Measurements from ENCODE around the gene NDUFS3.
"Not testable (repeated sequence)": the region's sequence is repeated elsewhere in the genome, so short reads cannot be mapped to it uniquely, and the experiment has no call there.

NDUFS3 gene

DNA sequence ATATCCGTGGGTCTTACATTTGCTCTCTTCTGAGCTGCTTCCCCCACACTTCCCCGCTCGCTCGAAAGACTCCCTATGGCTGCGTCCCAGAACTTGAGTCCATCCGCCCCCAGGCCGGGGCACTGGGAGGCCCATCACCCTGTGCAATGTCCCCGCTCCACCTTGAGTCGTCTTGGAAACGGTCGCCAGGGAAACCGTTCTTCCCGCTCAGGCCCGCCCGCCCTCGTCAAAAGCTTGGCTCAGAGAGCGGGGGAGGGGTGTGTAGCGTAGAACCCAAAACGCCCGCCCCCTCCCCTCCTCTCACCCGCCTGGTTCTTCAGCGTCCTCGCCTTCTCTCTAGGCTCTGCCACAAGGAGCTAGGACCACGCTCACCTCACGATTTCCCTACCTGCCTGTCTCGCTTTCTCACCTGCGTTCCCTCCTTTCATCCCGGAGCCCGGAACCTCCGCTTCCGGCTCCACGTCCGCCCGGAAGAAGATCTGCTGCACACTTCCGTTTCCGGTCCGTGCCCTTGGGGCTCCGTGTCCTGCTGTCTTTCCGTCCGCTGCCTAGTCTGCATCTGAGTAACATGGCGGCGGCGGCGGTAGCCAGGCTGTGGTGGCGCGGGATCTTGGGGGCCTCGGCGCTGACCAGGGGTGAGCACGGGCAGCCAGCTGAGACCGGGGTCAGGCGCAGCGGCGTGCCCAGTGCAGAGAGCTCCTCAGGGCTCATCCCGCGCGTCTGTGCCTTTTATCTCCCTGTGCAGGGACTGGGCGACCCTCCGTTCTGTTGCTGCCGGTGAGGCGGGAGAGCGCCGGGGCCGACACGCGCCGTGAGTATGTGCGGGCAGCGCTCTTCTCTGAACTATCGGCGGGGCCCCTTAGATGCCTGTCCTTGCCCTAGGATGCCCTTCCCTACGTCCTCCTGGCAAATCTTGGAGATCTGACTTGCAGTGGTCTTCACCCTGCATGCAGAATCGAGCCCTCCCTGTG is at the start of gene NDUFS3, which contains the start of gene KBTBD4:
Gene NDUFS3, plus strand, starts transcription at position 551 of the 971 bp plus-strand sequence. Its CDS starts 18 bp downstream, at position 569.
Gene KBTBD4, minus strand, starts transcription at position 447 of the 971 bp plus-strand sequence. Its CDS starts 19 bp downstream, at position 428.
- DNase-seq = peak; percentile 97

DNA sequence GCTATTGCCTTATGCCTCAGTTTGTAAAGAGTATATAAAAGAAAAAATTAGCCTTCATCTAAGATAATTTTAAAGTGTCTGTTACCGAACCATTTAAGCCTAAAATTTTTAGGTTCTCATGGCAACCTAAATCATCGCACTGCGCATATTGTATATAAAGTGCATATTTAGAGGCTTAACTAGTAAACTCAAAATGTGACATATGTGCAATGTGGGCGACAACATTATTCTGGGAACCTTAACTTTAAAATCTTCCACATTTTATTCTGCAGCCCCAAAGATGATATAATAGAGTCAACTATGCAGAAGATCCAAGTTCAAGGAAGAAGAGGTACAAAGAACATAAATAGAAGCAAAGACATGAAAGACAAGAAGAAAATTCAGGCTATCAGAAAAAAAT is 48.9 kb upstream of the NDUFS3 start:
- DNase-seq = no peak

DNA sequence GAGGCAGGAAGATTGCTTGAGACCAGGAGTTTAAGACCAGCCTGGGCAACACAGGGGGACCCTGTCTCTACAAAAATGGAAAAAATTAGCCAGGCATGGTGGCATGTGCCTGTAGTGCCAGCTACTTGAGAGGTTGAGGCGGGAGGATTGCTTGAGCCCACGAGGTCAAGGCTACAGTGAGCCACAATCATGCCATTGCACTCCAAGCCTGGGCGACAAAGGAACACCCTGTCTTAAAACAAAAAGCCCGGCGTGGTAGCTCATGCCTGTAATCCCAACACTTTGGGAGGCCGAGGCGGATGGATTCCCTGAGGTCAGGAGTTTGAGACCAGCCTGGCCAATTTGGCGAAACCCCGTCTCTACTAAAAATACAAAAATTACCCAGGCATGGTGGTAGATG is 48.2 kb upstream of the NDUFS3 start:
- not testable (repeated sequence) for DNase-seq

DNA sequence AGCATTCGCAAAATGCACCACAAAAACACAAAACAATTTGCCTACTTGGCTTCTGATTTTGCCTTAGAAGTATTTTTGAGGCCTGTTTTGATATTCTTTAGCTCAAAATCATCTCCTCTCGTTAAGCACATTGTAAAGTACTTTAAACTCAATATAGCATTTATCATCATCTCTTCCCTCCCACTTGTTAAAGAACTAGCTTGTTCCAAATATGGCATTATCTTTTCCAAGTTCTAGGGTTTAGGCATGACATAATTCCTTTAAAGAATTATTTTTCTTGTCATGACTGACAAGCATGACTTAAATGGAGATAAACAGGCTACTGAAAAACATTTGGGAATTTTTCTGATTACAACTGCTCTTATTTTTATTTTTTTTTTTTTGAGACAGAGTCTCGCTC is 47.2 kb upstream of the NDUFS3 start:
- DNase-seq = no peak

DNA sequence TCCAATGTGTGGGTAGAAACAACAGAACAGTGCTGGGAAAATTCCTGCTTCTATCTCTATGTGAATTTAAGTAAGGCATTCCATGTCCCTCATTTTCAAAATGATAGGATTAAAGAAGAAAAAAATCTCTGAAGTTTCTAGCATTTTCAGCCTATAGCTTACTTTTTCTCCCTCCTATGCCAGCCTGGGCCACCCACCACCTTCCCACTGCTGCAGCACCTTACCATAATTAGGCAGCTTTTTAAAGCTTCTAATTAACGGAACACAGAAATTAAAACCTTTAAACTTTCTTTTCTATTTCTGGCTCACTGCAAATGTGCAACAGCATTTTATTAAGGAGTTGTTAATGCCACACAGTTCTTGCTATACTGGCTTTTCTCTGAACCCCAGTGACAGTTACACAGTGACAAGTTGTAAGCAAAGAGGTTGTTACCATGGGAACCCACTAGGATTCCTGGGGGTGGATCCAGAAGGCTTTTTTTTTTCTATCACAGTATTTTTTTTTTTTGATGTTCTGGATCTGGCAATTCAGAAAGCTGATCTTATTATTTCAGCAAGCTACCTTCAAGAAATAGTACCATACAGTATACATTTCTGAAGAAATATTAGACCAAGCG is 46.2 kb upstream of the NDUFS3 start:
- DNase-seq = peak; percentile 25

DNA sequence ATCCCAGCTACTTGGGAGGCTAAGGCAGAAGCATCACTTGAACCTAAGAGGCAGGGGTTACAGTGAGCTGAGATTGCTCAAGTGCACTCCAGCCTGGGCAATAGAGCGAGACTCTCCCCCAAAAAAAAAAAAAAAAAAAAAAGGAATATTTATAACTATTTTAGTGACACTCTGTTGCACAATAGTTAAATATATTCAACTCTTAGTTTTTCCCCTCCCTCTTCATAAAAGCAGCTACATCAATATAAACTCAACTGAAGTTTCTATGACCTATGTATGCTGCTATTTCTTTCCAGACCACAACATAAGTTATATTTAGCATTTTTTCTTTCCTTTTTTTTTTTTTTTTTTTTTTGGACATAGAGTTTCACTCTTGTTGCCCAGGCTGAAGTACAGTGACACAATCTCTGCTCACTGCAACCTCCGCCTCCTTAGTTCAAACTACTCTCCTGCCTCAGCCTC is 45.2 kb upstream of the NDUFS3 start:
- no peak for DNase-seq

DNA sequence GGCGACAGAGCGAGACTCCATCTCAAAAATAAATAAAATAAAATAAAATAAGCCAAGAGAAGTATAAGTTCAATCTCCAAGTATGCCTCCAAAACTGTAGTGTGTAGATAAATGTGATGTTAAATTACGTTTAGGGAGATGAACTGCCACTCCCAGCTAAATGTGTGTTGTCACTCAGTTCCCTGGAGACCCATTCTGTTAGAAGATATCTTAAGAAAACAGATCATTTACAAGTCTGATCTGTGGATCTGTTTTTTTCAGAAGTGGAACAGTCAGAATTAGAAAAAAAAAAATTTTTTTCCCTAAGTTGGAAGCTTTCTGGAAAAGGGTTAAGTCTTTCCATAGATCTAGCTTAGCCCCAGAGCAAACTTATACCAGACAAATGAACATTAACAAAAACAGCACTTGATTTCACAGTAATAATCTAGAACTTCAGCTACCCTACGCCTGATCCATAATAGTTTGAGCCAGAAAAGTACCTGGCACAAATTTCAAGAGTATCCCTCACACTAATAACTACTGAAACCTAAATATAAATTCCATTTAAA is 44.1 kb upstream of the NDUFS3 start:
- no peak for DNase-seq

DNA sequence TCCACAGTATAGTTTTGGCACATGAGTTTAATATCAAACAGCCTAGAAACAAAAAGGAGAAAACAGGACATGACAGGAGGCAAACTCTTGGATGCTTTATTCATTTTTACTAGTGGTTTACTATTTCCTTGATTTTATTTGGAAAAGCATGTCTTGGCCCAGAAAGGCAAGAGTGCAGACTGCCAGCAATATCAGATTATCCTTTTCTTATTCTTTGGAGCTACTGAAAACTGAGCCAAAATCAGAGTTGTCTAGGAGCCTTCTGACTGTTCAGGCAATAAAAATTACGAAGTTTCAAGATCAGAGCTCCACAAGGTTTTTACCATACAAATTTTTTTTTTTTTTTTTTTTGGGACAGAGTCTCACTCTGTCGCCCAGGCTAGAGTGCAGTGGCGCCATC is 42.0 kb upstream of the NDUFS3 start:
- DNase-seq = no peak

DNA sequence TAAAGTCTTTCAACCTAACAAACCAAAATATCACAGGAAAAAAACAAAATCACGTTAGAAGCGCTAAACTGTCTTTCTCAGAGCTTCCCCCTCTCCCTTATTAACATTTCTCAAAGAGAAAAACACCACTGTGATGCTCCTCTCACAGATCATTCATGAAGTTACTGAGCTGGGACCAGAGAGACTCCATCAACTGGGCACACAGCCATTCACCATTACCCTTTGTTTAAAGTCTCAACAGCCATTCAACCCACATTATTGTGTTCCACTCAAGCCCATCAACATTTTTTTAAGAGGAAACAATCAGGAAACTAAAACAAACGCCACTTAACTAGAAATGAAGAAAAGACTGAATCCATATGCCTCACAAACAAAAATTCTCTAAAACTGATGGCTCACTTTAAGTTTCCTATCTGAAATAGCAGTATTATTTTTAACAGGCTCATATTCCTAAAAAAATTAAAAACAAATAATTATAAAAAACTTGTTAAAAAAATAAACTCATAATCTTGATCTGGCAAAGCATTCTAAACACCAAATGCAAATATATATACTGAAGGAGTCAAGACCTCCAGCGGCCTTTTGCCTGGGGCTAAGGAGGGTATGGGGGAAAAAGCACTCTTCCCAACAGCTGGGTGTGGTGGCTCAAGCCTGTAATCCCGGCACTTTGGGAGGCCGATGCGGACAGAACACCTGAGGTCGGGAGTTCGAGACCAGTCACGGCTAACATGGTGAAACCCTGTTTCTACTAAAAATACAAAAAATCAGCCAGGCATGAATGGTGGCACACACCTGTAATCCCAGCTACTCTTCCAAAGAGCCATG is 39.9 kb upstream of the NDUFS3 start:
- no peak for DNase-seq

DNA sequence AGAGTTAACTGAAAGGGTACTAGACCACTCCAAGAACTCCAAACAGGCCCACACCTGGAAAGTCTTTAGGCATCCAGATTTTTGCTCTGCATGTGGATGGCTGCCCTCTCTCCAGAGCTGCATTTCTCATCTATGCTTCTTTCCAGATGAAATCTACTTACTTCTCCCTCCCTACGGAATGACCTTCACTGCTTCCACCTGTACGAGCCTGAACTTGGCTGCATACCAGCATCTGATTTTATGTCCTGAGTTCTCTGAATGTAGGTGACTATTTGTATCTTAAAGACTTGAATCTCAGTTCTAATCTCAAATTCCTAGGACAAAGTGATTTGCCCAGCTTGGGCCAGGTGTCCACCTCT is 39.2 kb upstream of the NDUFS3 start:
- DNase-seq = no peak

DNA sequence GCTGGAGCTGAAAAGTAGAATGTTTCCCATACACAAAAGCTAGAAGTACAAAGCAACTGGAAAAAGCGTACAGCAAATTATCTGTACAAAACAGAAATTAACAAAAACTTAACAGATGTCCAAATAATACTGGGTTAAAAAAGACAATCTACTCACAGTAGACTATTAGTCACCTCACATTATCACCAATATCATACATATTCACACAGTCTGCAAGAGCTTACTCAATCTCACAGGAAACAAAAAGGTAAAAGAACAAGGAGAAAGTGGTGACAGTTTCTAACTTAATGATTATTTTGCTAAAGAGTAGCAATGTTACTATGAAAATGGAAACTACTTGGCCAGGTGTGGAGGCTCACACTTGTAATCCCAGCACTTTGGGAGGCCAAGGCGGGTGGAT is 37.8 kb upstream of the NDUFS3 start:
- no peak for DNase-seq

DNA sequence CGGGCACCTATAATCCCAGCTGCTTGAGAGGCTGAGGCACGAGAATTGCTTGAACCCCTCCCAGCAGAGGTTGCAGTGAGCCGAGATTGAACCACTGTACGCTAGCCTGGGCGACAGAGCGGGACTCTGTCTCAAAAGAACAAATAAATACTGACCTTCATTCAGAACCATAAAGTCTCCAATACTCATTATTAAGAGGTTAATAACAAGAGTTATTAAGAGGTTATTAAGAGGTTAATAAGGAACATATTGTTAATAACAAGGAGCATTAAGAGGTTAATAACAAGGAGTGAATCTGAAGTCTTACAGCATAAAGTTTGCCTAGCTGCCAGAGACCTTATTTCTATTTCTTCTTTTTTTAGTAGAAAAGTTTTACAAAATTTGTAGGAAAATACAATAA is 33.6 kb upstream of the NDUFS3 start:
- DNase-seq = no peak

DNA sequence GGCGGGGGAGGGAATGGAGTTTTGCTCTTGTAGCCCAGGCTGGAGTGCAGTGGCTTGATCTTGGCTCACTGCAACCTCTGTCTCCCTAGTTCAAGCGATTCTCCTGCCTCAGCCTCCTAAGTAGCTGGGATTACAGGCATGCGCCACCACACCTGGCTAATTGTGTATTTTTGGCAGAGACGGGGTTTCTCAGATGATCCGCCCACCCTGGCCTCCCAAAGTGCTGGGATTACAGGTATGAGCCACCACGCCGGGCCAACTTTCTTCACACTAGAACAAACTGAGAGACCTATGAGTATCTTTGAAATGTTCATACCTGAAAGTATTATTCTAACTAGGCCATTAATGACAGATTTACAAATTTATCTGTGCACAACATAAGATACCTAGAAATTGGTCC is 32.6 kb upstream of the NDUFS3 start:
- not testable (repeated sequence) for DNase-seq

DNA sequence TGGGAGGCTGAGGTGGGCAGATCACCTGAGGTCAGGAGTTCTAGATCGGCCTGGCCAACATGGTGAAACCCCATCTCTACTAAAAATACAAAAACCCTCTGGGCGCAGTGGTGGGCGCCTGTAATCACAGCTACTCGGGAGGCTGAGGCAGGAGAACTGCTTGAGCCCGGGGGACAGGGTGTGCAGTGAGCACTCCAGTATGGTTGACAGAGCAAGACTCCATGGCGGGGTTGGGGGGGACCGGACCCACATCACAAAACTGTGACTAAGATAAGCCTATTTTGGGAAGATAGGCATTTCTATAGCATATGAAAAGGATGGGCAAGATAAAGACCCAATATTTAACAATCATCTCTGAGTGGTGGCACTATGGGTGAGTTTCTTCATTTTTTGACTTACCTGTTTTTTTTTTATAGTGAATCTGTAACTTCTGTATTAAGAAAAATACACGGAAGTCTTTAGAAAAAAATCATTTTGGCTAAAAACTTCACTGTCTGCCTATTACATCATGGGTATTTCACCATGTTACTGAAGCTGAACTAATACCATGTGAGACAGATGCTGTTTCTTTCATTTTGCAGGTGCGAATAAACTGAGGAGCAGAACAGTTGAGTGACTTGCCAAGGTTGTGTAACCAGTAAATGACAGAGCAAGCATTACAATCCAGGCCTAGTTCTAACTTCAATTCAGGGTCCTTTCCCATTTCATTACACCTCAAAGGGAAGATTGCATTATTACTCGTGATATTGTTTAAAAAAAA is 28.4 kb upstream of the NDUFS3 start:
- DNase-seq = no peak

DNA sequence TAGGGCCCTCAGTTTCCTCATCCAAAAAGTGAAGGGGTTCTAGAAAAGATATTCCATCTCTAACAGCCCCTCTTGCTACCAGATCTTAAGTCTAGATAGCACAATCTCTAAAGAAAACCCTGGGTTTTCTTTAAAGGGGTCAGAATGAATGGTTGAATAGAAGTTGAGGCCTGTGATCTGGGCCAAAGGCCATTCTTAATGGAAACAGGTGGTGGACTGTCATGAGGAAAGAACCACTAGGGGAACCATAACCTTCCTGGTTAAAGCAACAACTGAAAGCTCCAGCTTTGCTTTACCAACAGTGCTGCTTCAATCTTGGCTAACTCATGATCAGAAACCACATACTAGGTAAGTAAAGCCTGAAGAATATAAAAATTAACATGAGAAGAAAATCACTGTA is 27.8 kb upstream of the NDUFS3 start:
- DNase-seq = no peak

DNA sequence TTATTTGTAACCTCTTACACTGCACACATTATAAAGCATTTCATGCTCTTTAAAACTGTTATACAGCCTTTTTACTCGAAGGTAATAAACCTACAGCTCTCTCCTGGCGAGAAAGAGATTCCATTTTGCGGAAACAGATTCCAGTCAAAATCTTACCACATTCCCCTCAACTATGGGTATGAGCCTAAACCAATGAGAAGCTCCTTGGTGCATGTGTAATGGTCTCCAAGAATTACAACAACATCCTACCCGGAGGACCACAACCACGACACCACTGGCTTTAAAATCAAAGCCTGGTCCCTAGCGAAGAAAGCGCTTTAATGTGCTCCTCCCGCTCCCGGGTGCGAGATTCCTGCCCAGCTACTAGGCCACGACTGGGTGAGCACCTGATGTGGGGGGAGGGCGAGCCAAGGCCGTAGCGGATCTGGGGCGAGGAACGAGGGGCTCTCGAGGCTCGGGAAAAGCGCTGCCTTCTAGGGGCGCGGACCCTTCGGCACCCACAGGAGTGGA is 26.8 kb upstream of the NDUFS3 start:
- DNase-seq = no peak

DNA sequence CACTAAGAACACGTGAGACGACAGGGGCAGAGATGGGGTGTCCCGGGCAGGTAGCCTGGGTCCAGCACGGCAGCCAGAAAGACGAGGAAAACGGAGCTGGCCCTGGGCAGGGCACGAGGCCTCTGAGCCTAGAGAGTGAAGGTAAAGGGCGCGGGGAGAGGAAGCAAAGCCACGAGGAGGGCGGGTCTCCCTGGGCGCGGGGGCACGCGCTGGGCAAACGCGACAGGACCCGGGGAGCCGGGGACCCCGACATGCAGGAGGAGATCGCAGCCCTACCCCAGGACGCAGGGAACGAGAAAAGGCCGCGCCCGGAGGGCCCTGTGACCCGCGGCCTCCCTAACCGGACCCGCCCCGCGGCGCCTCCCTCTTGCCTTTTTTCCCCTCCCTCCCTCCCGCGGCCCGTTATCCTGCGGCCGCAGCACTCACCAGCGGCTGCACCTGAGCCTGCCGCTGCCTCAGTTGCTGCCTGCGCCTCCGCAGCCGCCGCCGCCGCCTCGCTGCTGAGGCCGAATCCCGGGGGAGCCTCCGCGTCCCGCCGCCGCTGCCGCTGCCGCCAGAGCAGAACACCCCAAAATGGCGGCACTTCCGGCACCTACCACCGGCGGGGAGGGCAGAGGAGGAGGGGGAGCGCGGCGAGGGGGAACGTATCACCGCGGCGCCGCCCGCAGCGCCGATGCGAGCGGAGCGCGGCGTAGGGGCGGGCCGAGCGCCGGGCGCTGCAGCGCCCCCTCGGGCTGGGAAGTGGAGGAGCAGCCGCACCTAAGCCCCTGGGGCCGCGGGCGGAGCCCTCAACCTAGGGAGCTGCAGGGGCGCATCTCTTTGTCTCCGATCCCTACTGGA is 26.1 kb upstream of the NDUFS3 start, which contains the start of gene CELF1:
Gene CELF1, minus strand, starts transcription at position 567 of the 840 bp plus-strand sequence. CDS start 53,609 bp downstream, outside the sequence.
- peak; percentile 93 for DNase-seq

DNA sequence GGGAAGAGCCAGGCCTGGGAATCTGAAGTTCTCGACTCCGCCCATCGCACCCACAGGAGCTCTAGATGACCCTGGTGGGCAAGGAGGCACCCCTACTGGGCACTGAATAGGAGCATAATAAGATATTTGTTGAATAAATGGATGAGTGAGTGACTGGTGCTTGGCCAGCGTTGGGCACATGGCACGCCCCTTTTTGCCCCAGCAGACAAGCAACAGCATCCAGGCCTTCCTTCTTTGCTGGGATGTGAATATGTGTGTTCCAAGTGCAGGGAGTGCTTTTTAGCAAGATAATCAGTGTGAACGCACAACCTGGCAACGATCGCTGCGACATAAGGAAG is 25.5 kb upstream of the NDUFS3 start:
- DNase-seq = peak; percentile 93

DNA sequence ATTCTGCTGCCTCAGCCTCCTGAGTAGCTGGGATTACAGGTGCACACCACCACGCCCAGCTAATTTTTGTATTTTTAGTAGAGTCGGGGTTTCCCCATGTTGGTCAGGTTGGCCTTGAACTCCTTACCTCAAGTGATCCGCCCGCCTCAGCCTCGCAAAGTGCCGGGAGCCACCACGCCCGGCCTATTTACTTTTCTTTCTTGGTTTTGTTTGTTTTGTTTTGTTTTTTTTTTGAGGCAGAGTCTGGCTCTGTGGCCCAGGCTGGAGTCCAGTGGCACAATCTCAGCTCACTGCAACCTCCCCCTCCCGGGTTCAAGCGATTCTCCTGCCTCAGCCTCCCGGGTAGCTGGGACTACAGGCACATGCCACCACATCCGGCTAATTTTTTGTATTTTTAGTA is 21.9 kb upstream of the NDUFS3 start:
- DNase-seq = not testable (repeated sequence)

DNA sequence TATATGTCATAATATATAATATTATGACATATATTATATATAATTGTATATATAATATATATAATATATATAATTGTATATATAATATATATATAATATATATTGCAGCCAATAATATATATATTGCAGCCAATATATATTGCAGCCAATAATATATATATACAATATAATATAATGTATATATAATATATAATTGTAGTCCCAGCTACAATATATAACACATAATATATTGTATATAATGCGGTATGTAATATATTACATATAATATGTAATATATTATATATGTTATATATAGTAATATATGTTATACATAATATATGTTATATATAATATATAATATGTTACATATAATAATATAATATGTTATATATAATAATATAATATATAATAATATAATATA is 20.2 kb upstream of the NDUFS3 start:
- DNase-seq = no peak

DNA sequence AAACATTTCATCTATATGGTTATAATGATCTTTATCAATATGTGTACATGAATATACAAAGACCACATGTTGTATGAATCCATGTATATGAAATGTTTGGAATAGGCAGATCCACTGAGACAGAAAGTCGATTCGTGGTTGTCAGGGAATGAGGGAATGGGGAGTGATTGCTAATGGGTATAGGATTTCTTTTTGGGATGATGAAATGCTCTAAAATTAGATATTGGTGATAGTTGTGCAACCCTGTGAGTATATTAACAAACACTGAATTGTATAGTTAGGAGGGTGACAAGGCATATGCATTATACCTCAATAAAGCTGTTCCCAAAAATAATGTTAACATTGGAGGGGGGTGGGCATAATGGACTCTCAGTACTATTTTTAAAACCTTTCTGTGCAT is 18.4 kb upstream of the NDUFS3 start:
- no peak for DNase-seq

Measured in NCI-H2227 treated with DMSO at 0.1 percent for 48 hours (cell line).